Large intestine (tissue), 3 donors: ENCODE data around the gene TKT. TPM values are rescaled to one million over a fixed set of nuclear protein-coding genes. Genes with fewer than 3 reads are reported as not detected.
A peak's percentile ranks its signal among the peaks of the same experiment; 100 is the strongest.

Experiments
- DNase-seq, 2 donors: peaks; one replicate each; pipeline versions ENCODE4 v3.0.0 to v3.0.0-alpha.2; 2013
- H3K27ac ChIP-seq: one replicate; pipeline ENCODE4 v1.5.1; 2013; ENCODE audit warnings: low read length
- H3K27me3 ChIP-seq: 2 replicates; pipeline ENCODE4 v1.6.1; 2013; ENCODE audit warnings: low read length; ENCODE audit not compliant: control insufficient read depth, insufficient read depth
- H3K36me3 ChIP-seq: 2 replicates; pipeline ENCODE4 v1.6.1; 2013; ENCODE audit warnings: low read length; ENCODE audit not compliant: control insufficient read depth, insufficient read depth
- H3K4me1 ChIP-seq: one replicate; pipeline ENCODE4 v1.6.1; 2013; ENCODE audit warnings: low read length; ENCODE audit not compliant: control insufficient read depth, insufficient read depth
- H3K4me3 ChIP-seq: one replicate; pipeline ENCODE4 v1.5.1; 2013; ENCODE audit warnings: low read length
- H3K9me3 ChIP-seq: one replicate; pipeline ENCODE4 v1.6.1; 2013; ENCODE audit warnings: mild to moderate bottlenecking, low read depth, low read length, moderate library complexity; ENCODE audit not compliant: control insufficient read depth
- WGBS: methylation state at CpG from one replicate; pipeline ENCODE4 v1.1.5; 2013; ENCODE audit warnings: low lambda C conversion rate; ENCODE audit not compliant: insufficient coverage; 5-methylcytosine and 5-hydroxymethylcytosine counted together
- polyA plus RNA-seq: library from polyadenylated mRNA; unstranded; fragments of 120-200 nt; gene quantifications from one replicate; pipeline ENCODE4 v1.2.1, GENCODE V29; 2013

TKT gene
- polyA plus RNA-seq, 1 donor = 187 TPM

GRCh38 chr3:53263907-53264306 lies 8.1 kb upstream of the TKT start:
- Histone ChIP-seq H3K4me3 (no peak overlapping the region), H3K27me3 (no peaks in the 10 kb centered on the region), H3K4me1 (no peaks in the 10 kb centered on the region), H3K36me3 (no peaks in the 10 kb centered on the region), H3K27ac (no peak overlapping the region), H3K9me3 (no peaks in the 10 kb centered on the region)
- no peak for DNase-seq
- no CpG with 5 or more reads among the region's 4 CpGs for WGBS

- no peaks in the 10 kb centered on the region for H3K36me3 ChIP-seq
- H3K27me3 ChIP-seq = no peaks in the 10 kb centered on the region
- no peaks in the 10 kb centered on the region for H3K9me3 ChIP-seq
- no CpG with 5 or more reads among the region's 5 CpGs for WGBS
- no peaks in the 10 kb centered on the region for H3K4me1 ChIP-seq
- no peak overlapping the region for H3K27ac ChIP-seq
- H3K4me3 ChIP-seq = no peak overlapping the region
- no peak for DNase-seq
Observed at GRCh38 chr3:53261712-53262111, 5.9 kb upstream of the TKT start.

- Histone ChIP-seq H3K27ac (no peak overlapping the region), H3K4me3 (no peak overlapping the region), H3K27me3 (no peaks in the 10 kb centered on the region), H3K36me3 (no peaks in the 10 kb centered on the region), H3K9me3 (no peaks in the 10 kb centered on the region), H3K4me1 (peaks cover 2% of the 10 kb centered on the region)
- no peak for DNase-seq
- WGBS = 40% methylated on average over 1 of the region's 4 CpGs
Observed at GRCh38 chr3:53260286-53260785, 4.5 kb upstream of the TKT start.

GRCh38 chr3:53259427-53260259 lies 3.8 kb upstream of the TKT start:
- no peak for DNase-seq
- Histone ChIP-seq H3K4me3 (no peak overlapping the region), H3K27ac (no peak overlapping the region), H3K36me3 (no peaks in the 10 kb centered on the region), H3K4me1 (peaks cover 2% of the 10 kb centered on the region), H3K27me3 (no peaks in the 10 kb centered on the region), H3K9me3 (no peaks in the 10 kb centered on the region)
- WGBS = no CpG with 5 or more reads among the region's 9 CpGs

GRCh38 chr3:53258600-53259426 lies 3.0 kb upstream of the TKT start:
- Histone ChIP-seq H3K4me3 (no peak overlapping the region), H3K4me1 (peaks cover 11% of the 10 kb centered on the region), H3K27ac (no peak overlapping the region), H3K27me3 (no peaks in the 10 kb centered on the region), H3K36me3 (no peaks in the 10 kb centered on the region), H3K9me3 (no peaks in the 10 kb centered on the region)
- no peak for DNase-seq
- no CpG with 5 or more reads among the region's 8 CpGs for whole genome bisulfite sequencing

GRCh38 chr3:53257465-53257864 lies 1.6 kb upstream of the TKT start:
- Histone ChIP-seq H3K4me3 (no peak overlapping the region), H3K4me1 (peaks cover 14% of the 10 kb centered on the region), H3K36me3 (no peaks in the 10 kb centered on the region), H3K9me3 (no peaks in the 10 kb centered on the region), H3K27me3 (no peaks in the 10 kb centered on the region), H3K27ac (no peak overlapping the region)
- WGBS = no CpG with 5 or more reads among the region's 4 CpGs
- DNase-seq = no peak

- H3K4me3 ChIP-seq = no peak overlapping the region
- H3K27me3 ChIP-seq = no peaks in the 10 kb centered on the region
- no peak for DNase-seq
- no peak overlapping the region for H3K27ac ChIP-seq
- no CpG with 5 or more reads among the region's 5 CpGs for WGBS
- peaks cover 17% of the 10 kb centered on the region for H3K4me1 ChIP-seq
- H3K9me3 ChIP-seq = no peaks in the 10 kb centered on the region
- H3K36me3 ChIP-seq = no peaks in the 10 kb centered on the region
Observed at GRCh38 chr3:53256704-53257055, 858 bp upstream of the TKT start.

GRCh38 chr3:53255423-53255774 lies 423 bp downstream of the TKT start:
- H3K27me3 ChIP-seq = no peaks in the 10 kb centered on the region
- peak overlapping the region; percentile 64 for H3K27ac ChIP-seq
- DNase-seq = no peak
- WGBS = no CpG with 5 or more reads among the region's 44 CpGs
- no peaks in the 10 kb centered on the region for H3K36me3 ChIP-seq
- peak overlapping the region; percentile 69 for H3K4me3 ChIP-seq
- H3K4me1 ChIP-seq = peaks cover 17% of the 10 kb centered on the region
- H3K9me3 ChIP-seq = no peaks in the 10 kb centered on the region

- Histone ChIP-seq H3K4me1 (peaks cover 17% of the 10 kb centered on the region), H3K36me3 (peaks cover under 1% of the 10 kb centered on the region), H3K9me3 (no peaks in the 10 kb centered on the region), H3K27me3 (no peaks in the 10 kb centered on the region), H3K4me3 (peak overlapping the region; percentile 69), H3K27ac (peak overlapping the region; percentile 64)
- WGBS = no CpG with 5 or more reads among the region's 32 CpGs
- peak; percentile 66 to 85 for DNase-seq
Observed at GRCh38 chr3:53254509-53255422, 1.1 kb downstream of the TKT start.
